ENCODE measurements around the gene TMEM116. TPM values are rescaled to one million over a fixed set of nuclear protein-coding genes. Genes with fewer than 3 reads are reported as not detected.

The TMEM116 gene
- total RNA-seq, 2 donors from 2014 or later: 22.4 to 28.4 TPM

DNA sequence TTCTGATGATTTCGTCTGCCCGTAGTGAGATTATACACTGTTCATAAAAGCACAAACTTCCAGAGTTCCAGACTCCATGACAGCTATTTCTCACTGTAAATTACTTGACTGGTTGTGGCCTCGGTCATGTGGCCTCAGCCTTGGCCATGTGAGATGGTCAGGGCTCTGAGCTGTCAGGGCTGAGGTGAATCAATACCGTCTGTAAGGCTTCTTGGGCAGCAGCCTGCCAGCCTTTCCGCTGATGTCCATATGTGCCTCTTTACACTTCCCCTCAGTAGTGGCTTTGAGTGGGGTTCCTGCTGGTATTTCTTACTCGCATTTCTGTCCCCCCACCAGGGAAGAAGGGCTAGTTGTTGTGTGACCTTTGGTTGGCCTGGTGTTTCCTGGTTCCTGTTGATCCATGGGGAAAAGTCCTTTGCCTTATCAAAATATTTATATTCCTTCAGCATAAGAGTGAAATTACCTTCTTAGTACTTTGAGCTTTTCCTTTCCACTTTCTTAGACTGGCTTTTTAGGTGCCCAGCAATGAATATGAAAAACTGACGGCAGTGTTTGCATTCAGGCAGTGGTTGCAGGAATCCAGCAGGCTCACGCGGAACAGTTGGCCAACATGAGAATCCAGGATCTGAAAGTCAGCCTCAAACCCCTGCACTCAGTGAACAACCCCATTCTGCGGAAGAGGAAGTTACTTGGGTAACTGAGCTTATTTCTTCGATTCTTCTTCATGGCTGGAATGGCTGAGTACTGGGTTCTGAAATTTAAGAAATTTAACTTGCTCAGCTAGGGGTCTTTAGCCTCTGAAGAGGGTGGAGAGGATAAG lies 124.8 kb downstream of the TMEM116 start:
- Mint-ChIP-seq H3K4me3 (no peak overlapping the region), H3K27ac (no peak overlapping the region), H3K4me1 (peaks cover 9% of the 10 kb centered on the region), H3K27me3 (no peaks in the 10 kb centered on the region), H3K36me3 (ENCODE audit: low read depth) (peaks cover 12% of the 10 kb centered on the region)
- no peaks in the 10 kb centered on the region for H3K9me3 ChIP-seq (ENCODE audit: control insufficient read depth, low read length, poor library complexity, severe bottlenecking)
- DNase-seq: no peak
- no peak for ATAC-seq

DNA sequence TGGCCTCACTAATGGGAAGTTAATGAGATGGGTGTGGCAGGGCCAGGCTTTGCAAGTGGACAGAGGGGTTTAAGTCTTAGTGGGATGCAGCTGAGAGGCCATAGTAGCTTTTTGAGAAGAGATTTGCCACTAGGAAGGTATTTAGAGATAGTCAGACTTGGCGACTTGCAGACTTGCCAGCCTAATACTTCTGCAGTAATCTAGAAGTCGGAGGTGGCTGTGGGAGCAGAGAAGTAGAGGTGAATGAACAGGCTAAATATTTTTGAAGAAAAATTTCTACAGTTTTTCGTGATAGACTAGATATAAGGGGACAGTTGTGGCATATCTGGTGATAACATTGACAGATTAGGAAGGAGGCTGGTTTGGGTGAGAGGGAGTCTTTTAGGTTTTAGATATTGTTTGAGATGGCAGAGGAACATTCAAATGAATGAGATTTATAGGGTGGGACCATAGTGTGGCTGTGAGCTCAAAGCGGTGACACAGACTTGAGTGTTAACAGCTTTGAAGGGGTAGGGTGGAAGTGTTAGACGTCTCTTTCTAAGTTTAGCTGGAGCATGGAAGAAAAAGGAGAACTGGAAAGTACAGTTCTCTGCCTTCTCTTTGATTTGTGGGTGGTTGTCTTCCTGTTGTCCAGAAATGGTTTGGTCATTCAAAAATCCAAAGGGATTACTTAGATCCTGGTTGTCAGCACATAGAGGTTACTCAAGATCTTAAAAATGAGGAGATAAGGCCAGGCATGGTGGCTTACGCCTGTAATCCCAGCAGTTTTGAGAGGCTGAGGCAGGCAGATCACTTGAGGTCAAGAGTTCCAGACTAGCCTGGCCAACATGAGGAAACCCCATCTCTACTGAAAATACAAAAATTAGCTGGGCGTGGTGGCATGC lies 126.1 kb downstream of the TMEM116 start:
- Mint-ChIP-seq H3K27ac (peak overlapping the region; percentile 71), H3K36me3 (ENCODE audit: low read depth) (peaks cover 12% of the 10 kb centered on the region), H3K4me1 (peaks cover 9% of the 10 kb centered on the region), H3K4me3 (no peak overlapping the region), H3K27me3 (no peaks in the 10 kb centered on the region)
- no peak for ATAC-seq
- no peaks in the 10 kb centered on the region for H3K9me3 ChIP-seq (ENCODE audit: control insufficient read depth, low read length, poor library complexity, severe bottlenecking)
- no peak for DNase-seq

DNA sequence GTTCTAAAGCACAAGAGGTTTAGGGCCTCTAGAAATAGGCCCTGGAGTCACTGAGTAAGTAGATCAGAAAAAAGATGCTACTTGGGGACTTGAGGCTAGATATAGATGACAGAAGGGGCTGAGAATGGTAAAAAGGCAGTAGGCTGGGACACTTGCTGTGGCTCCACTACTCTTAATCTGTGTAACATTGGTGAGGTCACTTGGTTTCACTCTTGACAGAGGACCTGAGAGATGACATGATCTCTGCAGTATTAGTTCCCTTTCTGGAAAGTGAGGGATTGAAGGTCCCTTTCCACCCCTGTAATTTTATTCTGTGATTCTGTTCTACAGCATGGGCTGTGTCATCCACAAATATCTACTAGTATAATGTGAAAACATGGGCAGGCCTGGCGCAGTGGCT lies 131.2 kb downstream of the TMEM116 start:
- no peaks in the 10 kb centered on the region for H3K9me3 ChIP-seq (ENCODE audit: control insufficient read depth, low read length, poor library complexity, severe bottlenecking)
- no peak for ATAC-seq
- no peak overlapping the region for H3K4me3 Mint-ChIP-seq
- no peaks in the 10 kb centered on the region for H3K27me3 Mint-ChIP-seq
- peaks cover 7% of the 10 kb centered on the region for H3K36me3 Mint-ChIP-seq (ENCODE audit: low read depth)
- H3K4me1 Mint-ChIP-seq: peaks cover 9% of the 10 kb centered on the region
- DNase-seq: no peak
- H3K27ac Mint-ChIP-seq: peak overlapping the region; percentile 63

Other genes with a start within 250 kb of the TMEM116 start
- 1 to 10 TPM; 1.9 to 3.4 TPM for gene ALDH2, start 246.2 kb downstream of the TMEM116 start, total RNA-seq
- 10 to 100 TPM; 59.8 to 63.7 TPM for gene MAPKAPK5, start 170.9 kb downstream of the TMEM116 start, total RNA-seq
- 100 to 1,000 TPM; 104 to 124 TPM for gene ERP29, start 261 bp upstream of the TMEM116 start, total RNA-seq
- 10 to 100 TPM; 29.9 to 34.7 TPM for gene NAA25, start 95.6 kb upstream of the TMEM116 start, total RNA-seq
- gene TRAFD1, start 112.4 kb upstream of the TMEM116 start, total RNA-seq: 10 to 100 TPM; 24.3 to 26.2 TPM

All from T-helper 17 cell (primary cell).